BE2C (cell line): ENCODE measurements around the gene OR2Y1.
"Not testable (repeated sequence)": the region's sequence is repeated elsewhere in the genome, so short reads cannot be mapped to it uniquely, and the experiment has no call there.

Experiments
- DNase-seq: peaks from one replicate; pipeline ENCODE4 v3.0.0-alpha.2; 2020
- H3K27me3 ChIP-seq: fragments of 250-450 bp; sonication (Bioruptor Pico); 2 replicates; pipeline ENCODE4 v1.5.1; 2020; ENCODE audit warnings: mild to moderate bottlenecking
- H3K36me3 ChIP-seq: fragments of 250-450 bp; sonication (Bioruptor Pico); 2 replicates; pipeline ENCODE4 v1.5.1; 2020; ENCODE audit warnings: mild to moderate bottlenecking
- H3K4me1 ChIP-seq: fragments of 250-450 bp; sonication (Bioruptor Pico); 2 replicates; pipeline ENCODE4 v1.5.1; 2020
- H3K4me3 ChIP-seq: 2 replicates; pipeline ENCODE4 v1.5.1; 2011; ENCODE audit warnings: low read depth, low read length
- H3K9me3 ChIP-seq: fragments of 250-450 bp; sonication (Bioruptor Pico); 2 replicates; pipeline ENCODE4 v1.5.1; 2020
- CTCF ChIP-seq: IDR thresholded peaks from 2 replicates; pipeline ENCODE4 v1.5.1; 2012; ENCODE audit warnings: mild to moderate bottlenecking, low read depth, low read length

Gene OR2Y1

GRCh38 chr5:180744253-180744652 is 4.4 kb upstream of the OR2Y1 start:
- H3K9me3 ChIP-seq = no peaks in the 10 kb centered on the region
- TF ChIP-seq CTCF = no peak
- no peaks in the 10 kb centered on the region for H3K36me3 ChIP-seq
- peaks cover 51% of the 10 kb centered on the region for H3K27me3 ChIP-seq
- DNase-seq = no peak
- no peaks in the 10 kb centered on the region for H3K4me1 ChIP-seq
- H3K4me3 ChIP-seq = no peak overlapping the region

DNA sequence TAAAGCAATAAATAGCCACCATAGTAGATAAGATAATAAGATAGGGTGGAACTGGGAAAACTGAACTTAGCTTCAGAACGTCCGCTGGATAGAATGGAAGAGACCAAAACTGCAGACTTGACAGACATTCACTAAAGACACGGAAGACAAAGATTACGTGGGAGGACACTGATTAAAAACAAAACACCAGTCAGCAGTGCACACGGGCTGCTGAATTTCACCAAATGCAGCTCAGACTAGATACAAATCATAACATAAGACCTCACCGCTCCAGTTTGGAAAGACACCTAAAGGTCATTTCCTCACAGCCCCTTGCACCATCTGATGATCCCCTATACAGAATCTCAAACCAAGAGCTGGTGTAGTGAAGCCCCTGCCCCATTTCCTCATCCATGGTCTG is 2.9 kb upstream of the OR2Y1 start:
- Histone ChIP-seq H3K9me3 (no peaks in the 10 kb centered on the region), H3K4me1 (no peaks in the 10 kb centered on the region), H3K4me3 (no peak overlapping the region), H3K36me3 (no peaks in the 10 kb centered on the region), H3K27me3 (peaks cover 49% of the 10 kb centered on the region)
- no peak for DNase-seq
- TF ChIP-seq CTCF = no peak

GRCh38 chr5:180740953-180741352 is 1.1 kb upstream of the OR2Y1 start:
- peaks cover 47% of the 10 kb centered on the region for H3K27me3 ChIP-seq
- not testable (repeated sequence) for H3K36me3 ChIP-seq, H3K9me3 ChIP-seq, DNase-seq, H3K4me1 ChIP-seq, H3K4me3 ChIP-seq

GRCh38 chr5:180739271-180739670 is 587 bp downstream of the OR2Y1 start:
- Histone ChIP-seq H3K9me3 (no peaks in the 10 kb centered on the region), H3K27me3 (peaks cover 36% of the 10 kb centered on the region), H3K4me3 (no peak overlapping the region), H3K4me1 (no peaks in the 10 kb centered on the region), H3K36me3 (no peaks in the 10 kb centered on the region)
- DNase-seq = no peak
- TF ChIP-seq CTCF = no peak

DNA sequence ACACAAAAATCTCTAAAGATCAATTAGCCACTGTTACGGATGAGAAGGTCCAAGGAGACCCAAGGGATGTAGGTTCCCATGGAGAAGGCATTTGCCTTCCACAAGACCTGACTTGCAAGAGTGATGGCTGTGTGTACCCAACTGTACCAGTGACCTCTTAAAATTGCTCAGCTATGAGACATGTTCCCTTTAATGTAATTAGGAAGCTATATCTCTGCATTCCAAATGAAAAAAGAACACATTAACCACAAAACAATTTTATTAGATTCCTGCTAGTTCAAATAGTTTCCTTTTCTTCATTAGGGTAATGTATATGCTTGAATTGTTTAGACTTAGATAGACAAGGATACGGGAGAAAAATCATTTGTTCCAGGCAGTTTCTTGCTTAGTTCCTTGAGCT is 3.3 kb downstream of the OR2Y1 start:
- Histone ChIP-seq H3K36me3 (no peaks in the 10 kb centered on the region), H3K4me1 (no peaks in the 10 kb centered on the region), H3K4me3 (no peak overlapping the region), H3K27me3 (peaks cover 15% of the 10 kb centered on the region), H3K9me3 (no peaks in the 10 kb centered on the region)
- TF ChIP-seq CTCF = no peak
- no peak for DNase-seq

- Histone ChIP-seq H3K4me3 (no peak overlapping the region), H3K27me3 (peaks cover 36% of the 10 kb centered on the region), H3K9me3 (no peaks in the 10 kb centered on the region), H3K4me1 (no peaks in the 10 kb centered on the region), H3K36me3 (no peaks in the 10 kb centered on the region)
- TF ChIP-seq CTCF = no peak
- no peak for DNase-seq
Observed at GRCh38 chr5:180724944-180725343, 14.9 kb downstream of the OR2Y1 start.

- Histone ChIP-seq H3K36me3 (no peaks in the 10 kb centered on the region), H3K27me3 (peaks cover 35% of the 10 kb centered on the region), H3K4me1 (no peaks in the 10 kb centered on the region), H3K9me3 (no peaks in the 10 kb centered on the region), H3K4me3 (no peak overlapping the region)
- DNase-seq = no peak
- no peak for TF ChIP-seq CTCF
Observed at GRCh38 chr5:180723936-180724335, 15.9 kb downstream of the OR2Y1 start.
